Stimulated activated effector memory CD8-positive, alpha-beta T cell treated with anti-CD3 and anti-CD28 coated beads, Interleukin-12 subunit alpha, Interleukin-12 subunit beta, amount 100 ng/mL, for 72 hours (primary cell): ENCODE data around the gene ADAM23.
"Not testable (repeated sequence)": the region's sequence is repeated elsewhere in the genome, so short reads cannot be mapped to it uniquely, and the experiment has no call there.

ENCODE experiments used
- ATAC-seq: fragments of 150-1000 bp; cut with Tn5 transposase; 2 replicates; pipeline ENCODE4 v1.10.0; 2021
- DNase-seq, 2 donors: peaks; one replicate each; pipeline ENCODE4 v3.0.0; 2021 to 2022; ENCODE audit warnings: low spot score in 2 of 2
- H3K27ac Mint-ChIP-seq: one replicate; pipeline ENCODE4 v1.8.0; 2022; ENCODE audit warnings: mild to moderate bottlenecking, mixed read lengths
- H3K36me3 Mint-ChIP-seq: one replicate; pipeline ENCODE4 v1.8.0; 2022; ENCODE audit warnings: mild to moderate bottlenecking, mixed read lengths
- H3K4me1 Mint-ChIP-seq: one replicate; pipeline ENCODE4 v1.8.0; 2022; ENCODE audit warnings: mixed read lengths
- H3K4me3 Mint-ChIP-seq: one replicate; pipeline ENCODE4 v1.8.0; 2022; ENCODE audit warnings: mild to moderate bottlenecking, mixed read lengths
- H3K9me3 Mint-ChIP-seq: one replicate; pipeline ENCODE4 v1.8.0; 2022; ENCODE audit warnings: mixed read lengths

Gene ADAM23

DNA sequence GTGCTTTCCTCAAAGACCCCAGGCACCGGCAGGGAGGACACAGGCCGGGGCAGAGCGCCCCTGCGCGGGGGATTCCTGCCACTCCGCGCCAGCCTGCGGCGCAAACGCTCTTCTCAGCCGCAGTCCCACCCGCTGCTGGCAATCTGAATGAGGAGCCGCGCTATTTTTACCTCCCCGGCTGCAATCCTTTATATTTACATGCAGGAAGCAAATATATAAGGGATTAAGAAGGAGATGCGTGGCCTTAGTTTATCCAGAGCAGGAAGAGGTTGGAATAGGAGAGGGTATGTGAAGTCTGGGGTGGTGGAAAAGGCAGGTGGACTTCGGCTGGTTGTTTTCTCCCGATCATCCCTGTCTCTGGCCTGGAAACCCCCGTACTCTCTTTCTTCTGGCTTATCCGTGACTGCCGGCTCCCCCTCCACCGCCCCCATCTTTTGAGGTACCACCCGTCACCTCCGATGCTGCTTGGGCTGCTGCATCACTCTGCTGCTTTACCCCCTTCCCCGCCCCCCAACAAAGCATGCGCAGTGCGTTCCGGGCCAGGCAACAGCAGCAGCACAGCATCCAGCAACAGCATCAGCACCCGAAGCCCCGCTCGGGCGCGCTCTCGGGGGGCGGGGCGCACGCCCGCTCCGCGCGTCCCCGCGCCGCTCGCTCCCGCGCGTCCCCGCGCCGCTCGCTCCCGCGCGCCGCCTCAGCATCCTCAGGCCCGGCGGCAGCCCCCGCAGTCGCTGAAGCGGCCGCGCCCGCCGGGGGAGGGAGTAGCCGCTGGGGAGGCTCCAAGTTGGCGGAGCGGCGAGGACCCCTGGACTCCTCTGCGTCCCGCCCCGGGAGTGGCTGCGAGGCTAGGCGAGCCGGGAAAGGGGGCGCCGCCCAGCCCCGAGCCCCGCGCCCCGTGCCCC, at the start of gene ADAM23:
Gene ADAM23, plus strand, starts transcription at position 700 of the 902 bp plus-strand sequence. CDS start 335 bp downstream, outside the sequence.
- Mint-ChIP-seq H3K9me3 (no peaks in the 10 kb centered on the region), H3K36me3 (no peaks in the 10 kb centered on the region), H3K4me1 (peaks cover 6% of the 10 kb centered on the region), H3K4me3 (peak within 1 kb of the TSS; percentile 57), H3K27ac (no peak within 1 kb of the TSS)
- ATAC-seq (peak; percentile 66), DNase-seq (no peak)

DNA sequence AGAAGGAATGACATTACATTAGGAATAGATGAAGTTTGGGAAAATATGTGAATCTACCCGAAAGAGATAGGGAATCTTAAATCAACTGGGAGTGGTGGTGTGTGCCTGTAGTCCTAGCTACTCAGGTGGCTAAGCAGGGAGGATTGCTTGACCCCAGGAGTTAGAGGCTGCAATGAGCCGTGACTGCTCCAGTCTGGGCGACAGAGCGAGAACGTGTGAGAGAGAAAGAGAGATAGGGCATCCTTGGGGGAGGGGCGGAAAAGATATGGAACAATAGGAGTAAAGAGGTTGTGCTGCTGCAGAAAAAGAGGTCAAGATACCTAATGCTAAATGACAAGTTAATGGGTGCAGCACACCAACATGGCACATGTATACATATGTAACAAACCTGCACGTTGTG, 47.1 kb upstream of the ADAM23 start:
- no peak for ATAC-seq
- Mint-ChIP-seq H3K4me3 (no peak overlapping the region), H3K27ac (no peak overlapping the region), H3K4me1 (no peaks in the 10 kb centered on the region), H3K36me3 (no peaks in the 10 kb centered on the region), H3K9me3 (no peaks in the 10 kb centered on the region)
- DNase-seq = no peak

- not testable (repeated sequence) for DNase-seq, H3K4me1 Mint-ChIP-seq, ATAC-seq, H3K9me3 Mint-ChIP-seq, H3K36me3 Mint-ChIP-seq, H3K27ac Mint-ChIP-seq, H3K4me3 Mint-ChIP-seq
Observed at GRCh38 chr2:206402956-206403569, 40.3 kb upstream of the ADAM23 start.

DNA sequence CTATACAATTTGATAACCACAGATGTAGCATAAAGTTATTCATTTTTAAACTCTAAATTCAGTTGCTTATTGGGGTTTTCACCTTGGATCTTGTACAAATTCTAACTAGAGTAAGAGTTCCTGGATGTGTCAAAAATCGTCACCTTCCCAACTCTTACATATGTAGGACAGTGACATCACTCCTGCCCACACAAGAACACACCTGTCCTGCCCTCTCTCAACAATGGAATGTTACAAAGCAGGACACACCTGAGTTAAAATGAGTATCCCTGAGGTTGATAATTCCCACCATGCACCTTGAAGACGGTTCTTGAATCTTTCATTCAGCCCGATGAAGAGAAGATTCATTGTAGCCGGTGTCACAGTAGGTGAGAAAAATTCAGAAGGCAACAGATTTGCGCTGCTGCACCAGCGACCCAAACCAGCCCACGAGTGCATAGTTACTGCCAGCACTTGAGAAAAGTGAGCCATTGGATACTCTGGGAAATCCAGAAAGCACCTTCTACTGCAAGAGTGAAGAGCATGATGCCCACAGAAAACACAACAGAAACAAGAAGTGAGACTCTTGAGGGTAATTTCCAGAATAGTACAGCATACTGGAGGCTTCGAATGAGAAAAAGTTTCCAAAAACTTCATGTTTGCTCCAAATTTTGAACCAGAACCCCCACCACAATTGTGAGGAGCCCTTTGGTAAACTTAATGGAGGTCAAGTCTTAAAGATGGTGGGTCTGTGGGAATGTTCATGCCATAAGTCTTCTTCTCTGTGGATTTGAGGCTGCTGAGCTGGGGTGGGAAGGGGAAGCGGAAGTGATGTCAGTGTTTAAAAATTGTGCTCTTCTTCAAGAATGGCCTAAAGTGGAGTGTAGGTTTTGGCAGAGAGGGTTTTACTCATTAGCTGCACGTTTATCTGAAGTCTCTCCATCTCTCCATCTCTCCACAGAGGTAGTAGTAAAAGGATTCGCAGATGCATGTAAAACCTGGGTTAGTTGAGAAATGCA, 34.7 kb upstream of the ADAM23 start:
- H3K27ac Mint-ChIP-seq = no peak overlapping the region
- no peak overlapping the region for H3K4me3 Mint-ChIP-seq
- no peaks in the 10 kb centered on the region for H3K36me3 Mint-ChIP-seq
- no peaks in the 10 kb centered on the region for H3K4me1 Mint-ChIP-seq
- DNase-seq (no peak), ATAC-seq (no peak)
- no peaks in the 10 kb centered on the region for H3K9me3 Mint-ChIP-seq

GRCh38 chr2:206410714-206411113, 32.6 kb upstream of the ADAM23 start:
- DNase-seq = no peak
- ATAC-seq = no peak
- Mint-ChIP-seq H3K9me3 (no peaks in the 10 kb centered on the region), H3K4me1 (no peaks in the 10 kb centered on the region), H3K36me3 (no peaks in the 10 kb centered on the region), H3K27ac (no peak overlapping the region), H3K4me3 (no peak overlapping the region)

GRCh38 chr2:206415618-206416243, 27.6 kb upstream of the ADAM23 start:
- no peak overlapping the region for H3K27ac Mint-ChIP-seq
- no peak for ATAC-seq

GRCh38 chr2:206418968-206419367, 24.4 kb upstream of the ADAM23 start:
- no peak for DNase-seq
- Mint-ChIP-seq H3K4me3 (no peak overlapping the region), H3K9me3 (peaks cover 3% of the 10 kb centered on the region), H3K27ac (no peak overlapping the region), H3K36me3 (no peaks in the 10 kb centered on the region), H3K4me1 (no peaks in the 10 kb centered on the region)
- no peak for ATAC-seq

More at GRCh38 chr2:206415618-206416243, 27.6 kb upstream of the ADAM23 start:
- Mint-ChIP-seq H3K4me1 (no peaks in the 10 kb centered on the region), H3K9me3 (peaks cover 3% of the 10 kb centered on the region), H3K4me3 (no peak overlapping the region), H3K36me3 (no peaks in the 10 kb centered on the region)
- DNase-seq = no peak

GRCh38 chr2:206420721-206421120, 22.6 kb upstream of the ADAM23 start:
- no peak for ATAC-seq
- Mint-ChIP-seq H3K9me3 (peaks cover 3% of the 10 kb centered on the region), H3K4me1 (no peaks in the 10 kb centered on the region), H3K4me3 (no peak overlapping the region), H3K27ac (no peak overlapping the region), H3K36me3 (no peaks in the 10 kb centered on the region)
- DNase-seq = no peak

- Mint-ChIP-seq H3K27ac (no peak overlapping the region), H3K4me3 (no peak overlapping the region), H3K4me1 (no peaks in the 10 kb centered on the region), H3K9me3 (peaks cover 3% of the 10 kb centered on the region), H3K36me3 (no peaks in the 10 kb centered on the region)
- DNase-seq (no peak), ATAC-seq (no peak)
Observed at GRCh38 chr2:206422493-206422892, 20.8 kb upstream of the ADAM23 start.

- ATAC-seq (no peak), DNase-seq (no peak)
- Mint-ChIP-seq H3K36me3 (no peaks in the 10 kb centered on the region), H3K9me3 (peaks cover 3% of the 10 kb centered on the region), H3K4me3 (no peak overlapping the region), H3K4me1 (no peaks in the 10 kb centered on the region), H3K27ac (no peak overlapping the region)
Observed at GRCh38 chr2:206423147-206423546, 20.2 kb upstream of the ADAM23 start.

DNA sequence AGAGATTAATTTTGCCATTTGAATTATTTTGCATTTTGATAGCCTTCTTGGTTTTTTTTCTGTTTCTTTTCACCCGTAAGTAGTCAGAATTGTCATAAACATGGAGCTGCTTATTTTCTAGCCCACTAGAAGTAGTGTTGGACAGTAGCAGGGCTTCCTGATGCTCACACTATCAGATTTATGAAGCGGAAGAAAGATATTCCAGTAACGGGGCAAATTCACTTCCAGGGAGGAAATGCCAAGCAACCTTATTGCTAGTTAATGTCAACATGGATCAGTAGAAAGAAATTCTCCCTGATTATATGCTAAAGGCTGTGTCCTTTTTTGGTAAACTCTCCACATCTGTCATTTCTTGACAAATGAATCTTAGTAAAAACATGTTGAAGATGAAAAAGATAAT, 19.2 kb upstream of the ADAM23 start:
- no peak for DNase-seq
- no peak overlapping the region for H3K27ac Mint-ChIP-seq
- no peak overlapping the region for H3K4me3 Mint-ChIP-seq
- H3K36me3 Mint-ChIP-seq = no peaks in the 10 kb centered on the region
- ATAC-seq = no peak
- H3K4me1 Mint-ChIP-seq = no peaks in the 10 kb centered on the region
- H3K9me3 Mint-ChIP-seq = peaks cover 3% of the 10 kb centered on the region

DNA sequence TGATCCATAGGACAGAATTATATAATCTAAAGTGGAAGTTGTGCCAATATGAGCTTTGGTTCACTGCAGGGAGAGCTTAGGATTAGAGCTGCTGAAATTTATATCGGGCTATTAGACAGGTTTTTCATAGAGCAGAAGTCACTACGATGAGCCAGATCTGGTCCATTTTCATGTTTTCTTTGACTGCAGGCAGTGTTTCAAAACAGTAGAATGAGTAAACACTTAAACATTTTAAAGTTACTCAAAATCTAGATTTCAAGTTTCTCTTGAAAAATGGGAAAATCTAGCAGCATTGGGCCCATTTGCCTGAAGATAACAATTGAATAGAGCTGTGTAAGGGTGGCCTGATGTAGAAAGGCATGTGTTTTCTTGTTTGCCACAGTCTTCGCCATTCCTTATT, 14.5 kb upstream of the ADAM23 start:
- H3K27ac Mint-ChIP-seq = no peak overlapping the region
- ATAC-seq (no peak), DNase-seq (no peak)
- no peaks in the 10 kb centered on the region for H3K9me3 Mint-ChIP-seq
- no peak overlapping the region for H3K4me3 Mint-ChIP-seq
- H3K4me1 Mint-ChIP-seq = no peaks in the 10 kb centered on the region
- no peaks in the 10 kb centered on the region for H3K36me3 Mint-ChIP-seq

DNA sequence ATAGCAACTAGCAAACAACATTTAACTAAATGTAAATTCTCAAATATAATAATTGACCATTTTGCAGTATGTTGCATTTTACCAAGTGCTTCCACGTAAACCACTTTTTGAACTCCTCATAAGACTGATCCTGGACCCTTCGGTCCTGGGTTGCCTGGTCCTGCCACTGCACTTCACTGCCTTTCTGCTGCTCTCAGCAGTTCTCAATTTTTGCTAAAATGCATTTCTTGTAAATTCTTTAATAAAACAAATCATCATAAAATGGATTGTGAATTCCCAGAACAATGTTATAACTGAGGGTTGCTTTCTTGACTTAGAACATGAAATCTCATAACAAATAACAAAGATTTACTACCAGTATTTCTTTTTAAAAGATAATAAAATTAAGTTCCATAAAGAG, 12.9 kb upstream of the ADAM23 start:
- H3K27ac Mint-ChIP-seq = no peak overlapping the region
- ATAC-seq = no peak
- H3K4me1 Mint-ChIP-seq = no peaks in the 10 kb centered on the region
- DNase-seq = no peak
- H3K4me3 Mint-ChIP-seq = no peak overlapping the region
- H3K36me3 Mint-ChIP-seq = no peaks in the 10 kb centered on the region
- no peaks in the 10 kb centered on the region for H3K9me3 Mint-ChIP-seq

- DNase-seq (no peak), ATAC-seq (no peak)
- Mint-ChIP-seq H3K4me3 (no peak overlapping the region), H3K4me1 (no peaks in the 10 kb centered on the region), H3K9me3 (no peaks in the 10 kb centered on the region), H3K36me3 (no peaks in the 10 kb centered on the region), H3K27ac (no peak overlapping the region)
Observed at GRCh38 chr2:206431439-206431838, 11.9 kb upstream of the ADAM23 start.
